NCI-H82 treated with DMSO at 0.1 percent for 48 hours (cell line): ENCODE data around the gene ZC3H12A.
A peak's percentile ranks its signal among the peaks of the same experiment; 100 is the strongest.

ENCODE experiments used
- DNase-seq: peaks from one replicate; lab custom pipeline; 2025; ENCODE audit not compliant: unreplicated experiment; lab: John Stamatoyannopoulos, UW

ZC3H12A gene

DNA sequence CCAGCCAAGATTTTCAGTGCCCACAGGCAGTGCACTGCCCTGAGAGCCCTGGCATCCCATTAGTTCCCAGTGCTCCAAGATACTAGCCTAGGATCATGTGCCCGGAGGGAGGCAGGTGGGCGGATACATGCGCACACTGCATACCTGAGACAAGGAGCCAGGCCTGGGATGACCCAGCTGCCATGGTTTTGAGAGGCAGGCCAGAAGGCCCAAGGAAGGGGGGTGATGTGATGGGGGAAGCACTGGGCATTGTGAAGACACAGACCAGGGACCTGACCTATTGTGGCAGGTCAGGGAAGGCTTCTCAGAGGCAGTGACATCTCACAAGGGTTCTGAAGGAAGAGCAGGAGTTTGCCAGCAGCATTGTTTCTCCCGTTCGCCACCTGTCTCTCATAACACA is 3.6 kb downstream of the ZC3H12A start:
- no peak for DNase-seq

- no peak for DNase-seq
Measured at GRCh38 chr1:37478451-37478881, 4.1 kb downstream of the ZC3H12A start.

GRCh38 chr1:37478890-37479254 is 4.5 kb downstream of the ZC3H12A start:
- DNase-seq, result no peak

- peak; percentile 74 for DNase-seq
Measured at GRCh38 chr1:37479255-37480124, 5.1 kb downstream of the ZC3H12A start.

GRCh38 chr1:37480125-37480466 is 5.7 kb downstream of the ZC3H12A start:
- no peak for DNase-seq

GRCh38 chr1:37480581-37481288 is 6.4 kb downstream of the ZC3H12A start:
- DNase-seq, result no peak

GRCh38 chr1:37481289-37482003 is 7.1 kb downstream of the ZC3H12A start:
- DNase-seq, result no peak

GRCh38 chr1:37482004-37482785 is 7.8 kb downstream of the ZC3H12A start:
- DNase-seq, result no peak

- no peak for DNase-seq
Measured at GRCh38 chr1:37482796-37483744, 8.7 kb downstream of the ZC3H12A start.

- DNase-seq, result no peak
Measured at GRCh38 chr1:37483785-37484184, 9.4 kb downstream of the ZC3H12A start.

GRCh38 chr1:37484325-37485051 is 10.1 kb downstream of the ZC3H12A start:
- DNase-seq, result no peak

- DNase-seq, result peak; percentile 43
Measured at GRCh38 chr1:37485902-37486679, 11.7 kb downstream of the ZC3H12A start.

DNA sequence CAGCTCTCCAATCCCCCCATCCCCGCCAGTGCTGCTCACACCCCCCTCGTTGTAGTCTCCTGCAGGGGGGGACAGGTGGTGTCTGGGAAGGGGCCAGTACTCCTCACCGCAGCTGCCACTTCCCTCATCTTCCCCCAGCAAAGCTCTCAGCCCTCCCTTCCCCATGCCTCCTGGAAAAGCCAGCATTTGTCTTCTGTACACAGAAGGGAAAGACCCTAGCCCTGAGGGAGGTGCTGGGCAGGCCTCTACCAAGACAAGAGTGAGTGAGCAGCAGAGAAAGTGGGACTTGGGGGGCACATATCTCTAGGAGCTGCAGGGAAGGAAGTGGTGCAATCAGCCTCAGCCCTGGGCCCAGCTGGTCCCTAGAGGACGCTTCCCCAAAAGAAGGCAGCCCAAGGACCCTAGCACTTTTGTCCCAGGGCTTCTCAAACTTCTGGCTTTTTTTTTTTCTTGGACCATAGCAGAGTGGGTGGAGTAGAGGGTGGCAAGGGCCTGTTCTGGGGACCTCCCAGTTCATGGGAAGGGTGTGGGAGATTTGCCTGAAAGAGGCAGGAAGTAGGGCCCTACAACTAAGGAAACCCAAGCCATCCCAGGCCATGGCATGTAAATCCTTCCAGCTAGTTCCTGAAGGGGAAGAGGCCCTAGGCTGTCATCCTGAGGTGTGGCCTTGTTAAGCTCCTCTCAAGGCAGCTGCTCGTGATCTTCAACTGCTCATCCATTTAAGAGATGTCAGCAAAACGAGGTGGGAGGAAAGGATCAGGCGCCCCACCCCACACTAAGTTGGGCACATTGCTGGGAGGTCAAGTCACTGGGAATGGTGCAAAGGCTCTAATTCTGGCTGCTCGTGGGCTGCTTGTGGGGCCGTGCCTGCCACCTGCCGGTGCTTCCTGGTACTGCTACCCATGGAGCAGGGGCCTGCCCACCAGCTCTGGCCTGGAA is 12.6 kb downstream of the ZC3H12A start:
- DNase-seq, result peak; percentile 50

- no peak for DNase-seq
Measured at GRCh38 chr1:37487619-37487984, 13.2 kb downstream of the ZC3H12A start.

- DNase-seq, result no peak
Measured at GRCh38 chr1:37493336-37494098, 19.1 kb downstream of the ZC3H12A start.

- DNase-seq, result no peak
Measured at GRCh38 chr1:37495875-37496274, 21.5 kb downstream of the ZC3H12A start.

- no peak for DNase-seq
Measured at GRCh38 chr1:37497832-37498231, 23.5 kb downstream of the ZC3H12A start.
